Heart left ventricle (tissue), 13 donors: ENCODE measurements around the gene NELFB.

Source experiments
- CTCF ChIP-seq, 12 donors: fragments of 200-600 bp; sonication (generic) in 4 of 12; IDR thresholded peaks; one replicate each; pipeline versions ENCODE4 v1.5.0 to v1.8.0; 2018 to 2022; ENCODE audit warnings: antibody characterized with exemption in 12 of 12, mild to moderate bottlenecking in 5 of 12
- POLR2A ChIP-seq, 2 donors: fragments of 450-650 bp; IDR thresholded peaks; one replicate each; pipeline ENCODE4 v1.6.1; 2017; ENCODE audit warnings: antibody characterized with exemption in 2 of 2, mild to moderate bottlenecking in 2 of 2, moderate library complexity in 2 of 2
- donor health status: ischemic (EF 13 %, LVEDD 7.1; RV severe dilation, severe dysfunction).
- donor health status: DM: no; HTN: yes; CAD: no.
- donor health status: DM: no; HTN: no; CAD: no.
- donor health status: ischemic (EF 25% LVEDD 6.9; RV normal size, moderate dysfunction).
- donor health status: ischemic (EF 25% LVEDD 5.7; RV mildly dilated, moderate dysfunction).
- donor health status: ischemic (EF 35%, LVEDD 5.7; RV mildly dilated, moderate dysfunction).
- donor health status: nonischemic (EF 11% LVEDD 7.7; RV severe dilation, severe dysfunction).
- donor health status: DM: yes; HTN: yes; CAD: no.
- donor health status: PGD.
- donor health status: ischemic (EF 29% LVEDD 5.4; RV normal size, mild dysfunction).
- donor health status: nonischemic (EF 23%, LVEDD 6.1; RV moderate dilation, normal function).

- no peak for TF ChIP-seq CTCF (IDR thresholded peaks at IDR 0.05)
- TF ChIP-seq POLR2A (IDR thresholded peaks at IDR 0.05), result no peak
These were observed 23.1 kb downstream of the NELFB start for GRCh38 chr9:137278061-137278701.
